HepG2 (cell line): Measurements from ENCODE around the gene TMEM219. TPM values are rescaled to one million over a fixed set of nuclear protein-coding genes. Genes with fewer than 3 reads are reported as not detected.

Experiments used
- KLF9 ChIP-seq: IDR thresholded peaks from 2 replicates; pipeline ENCODE4 v1.6.1; 2016; ENCODE audit warnings: low read depth
- MLLT10 ChIP-seq: sonication (generic); formaldehyde crosslinking; IDR thresholded peaks from 2 replicates; pipeline ENCODE4 v1.4.0; 2020; ENCODE audit warnings: missing genetic modification reagents
- MLX ChIP-seq: IDR thresholded peaks from 2 replicates; pipeline ENCODE4 v1.6.1; 2016
- NFE2L2 ChIP-seq: fragments of 150-350 bp; IDR thresholded peaks from 2 replicates; pipeline ENCODE4 v1.6.1; 2014; ENCODE audit warnings: low read length
- SP1 ChIP-seq, 2 experiments: fragments of 450-650 bp in 1 of 2; sonication (generic) in 1 of 2; formaldehyde crosslinking in 1 of 2; IDR thresholded peaks; 2 replicates each; pipeline versions ENCODE4 v1.4.0 to v1.6.1; 2016 to 2020; ENCODE audit warnings: missing genetic modification reagents in 1 of 2
- ZFAT ChIP-seq: sonication (generic); formaldehyde crosslinking; conservative IDR thresholded peaks from 2 replicates; pipeline ENCODE4 v1.8.1; 2023; ENCODE audit warnings: missing genetic modification reagents, inconsistent platforms
- ZNF335 ChIP-seq: sonication (generic); formaldehyde crosslinking; IDR thresholded peaks from 2 replicates; pipeline ENCODE4 v1.4.0; 2020; ENCODE audit warnings: missing genetic modification reagents
- ZNF407 ChIP-seq: sonication (generic); formaldehyde crosslinking; IDR thresholded peaks from one replicate; pipeline ENCODE4 v1.5.1; 2020; ENCODE audit warnings: mild to moderate bottlenecking, missing genetic modification reagents; ENCODE audit errors: not compliant biosample characterization
- ZNF687 ChIP-seq: sonication (generic); formaldehyde crosslinking; IDR thresholded peaks from 2 replicates; pipeline ENCODE4 v1.5.1; 2020; ENCODE audit warnings: mild to moderate bottlenecking, missing genetic modification reagents, moderate library complexity
- polyA plus RNA-seq, 8 experiments: library from polyadenylated mRNA; depleted of rRNA in 3 of 8; stranded (reverse) in 7 of 8; unstranded in 1 of 8; fragments of >200 nt; fragmentation: Illumina TruSeq in 4 of 8; extraction: Trizol in 4 of 8; gene quantifications; 2 replicates each; pipeline versions ENCODE4 v1.2.1 to v1.2.3, GENCODE V29; 2011 to 2016; ENCODE audit warnings: low read depth in 4 of 8, missing spikeins in 1 of 8, mixed read lengths in 1 of 8; ENCODE audit not compliant: insufficient read depth in 1 of 8
- total RNA-seq, 5 experiments: library from RNA; depleted of rRNA; stranded (reverse); fragments of >200 nt; fragmentation: Illumina TruSeq; extraction: Trizol; gene quantifications; 2 replicates each; pipeline ENCODE4 v1.2.3, GENCODE V29; 2016; ENCODE audit warnings: low read depth in 1 of 5
- TF ChIP-seq, protein P1 (sequence below): sonication (generic); formaldehyde crosslinking; IDR thresholded peaks from 2 replicates; pipeline ENCODE4 v1.4.0; 2020; ENCODE audit warnings: missing genetic modification reagents
- TF ChIP-seq, protein P2 (sequence below): sonication (generic); formaldehyde crosslinking; IDR thresholded peaks from 2 replicates; pipeline ENCODE4 v1.8.1; 2023; ENCODE audit warnings: mild to moderate bottlenecking, inconsistent platforms, moderate library complexity, missing genetic modification reagents, borderline replicate concordance

The TMEM219 gene
- total and polyA plus RNA-seq, 2 of the 13 experiments (the other 11 are each of a cell fraction or from before 2014, with no cell fraction given): 105 to 115 TPM

- peak; percentile 77; the same call in 1 of the 2 replicates for TF ChIP-seq KLF9
- peak; percentile 99 for TF ChIP-seq ZNF687 (CRISPR knock-in tag)
- TF ChIP-seq NFE2L2: no peak
- TF ChIP-seq SP1 (IDR thresholded peaks at IDR 0.05): no peak
- peak; percentile 81 for TF ChIP-seq SP1 (CRISPR knock-in tag; IDR thresholded peaks at IDR 0.05)
- TF ChIP-seq, protein P1, sequence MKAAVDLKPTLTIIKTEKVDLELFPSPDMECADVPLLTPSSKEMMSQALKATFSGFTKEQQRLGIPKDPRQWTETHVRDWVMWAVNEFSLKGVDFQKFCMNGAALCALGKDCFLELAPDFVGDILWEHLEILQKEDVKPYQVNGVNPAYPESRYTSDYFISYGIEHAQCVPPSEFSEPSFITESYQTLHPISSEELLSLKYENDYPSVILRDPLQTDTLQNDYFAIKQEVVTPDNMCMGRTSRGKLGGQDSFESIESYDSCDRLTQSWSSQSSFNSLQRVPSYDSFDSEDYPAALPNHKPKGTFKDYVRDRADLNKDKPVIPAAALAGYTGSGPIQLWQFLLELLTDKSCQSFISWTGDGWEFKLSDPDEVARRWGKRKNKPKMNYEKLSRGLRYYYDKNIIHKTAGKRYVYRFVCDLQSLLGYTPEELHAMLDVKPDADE (CRISPR knock-in tag): 0 out of 2 replicates have a peak, but pooled peaks have one; percentile 57
- TF ChIP-seq, protein P2, sequence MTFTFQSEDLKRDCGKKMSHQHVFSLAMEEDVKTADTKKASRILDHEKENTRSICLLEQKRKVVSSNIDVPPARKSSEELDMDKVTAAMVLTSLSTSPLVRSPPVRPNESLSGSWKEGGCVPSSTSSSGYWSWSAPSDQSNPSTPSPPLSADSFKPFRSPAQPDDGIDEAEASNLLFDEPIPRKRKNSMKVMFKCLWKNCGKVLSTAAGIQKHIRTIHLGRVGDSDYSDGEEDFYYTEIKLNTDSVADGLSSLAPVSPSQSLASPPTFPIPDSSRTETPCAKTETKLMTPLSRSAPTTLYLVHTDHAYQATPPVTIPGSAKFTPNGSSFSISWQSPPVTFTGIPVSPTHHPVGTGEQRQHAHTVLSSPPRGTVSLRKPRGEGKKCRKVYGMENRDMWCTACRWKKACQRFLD (CRISPR knock-in tag): peak; percentile 94; the same call in 1 of the 2 replicates
- TF ChIP-seq ZNF407 (CRISPR knock-in tag): peak; percentile 92
- peak; percentile 59; the same call in 1 of the 2 replicates for TF ChIP-seq ZNF335 (CRISPR knock-in tag)
- TF ChIP-seq MLX (CRISPR knock-in tag): peak; percentile 75
- no peak for TF ChIP-seq MLLT10
- TF ChIP-seq ZFAT (CRISPR knock-in tag): no peak
Measured at GRCh38 chr16:29973384-29974246, 11.7 kb downstream of the TMEM219 start, which contains the start of gene TAOK2 (continued).
